ENCODE data around the gene SPRR2B. TPM values are rescaled to one million over a fixed set of nuclear protein-coding genes. Genes with fewer than 3 reads are reported as not detected.

The SPRR2B gene
- polyA plus RNA-seq, 1 experiment = not detected

GRCh38 chr1:153100245-153100644 lies 28.8 kb upstream of the SPRR2B start:
- no peak for DNase-seq (ENCODE audit: low read depth)
- CTCF ChIA-PET = no interaction called here

GRCh38 chr1:153099461-153100045 lies 28.1 kb upstream of the SPRR2B start:
- no peak for TF ChIP-seq CTCF (IDR thresholded peaks at IDR 0.05; ENCODE audit: insufficient read depth, low read depth, low read length)
- Histone ChIP-seq H3K36me3 (ENCODE audit: control insufficient read depth, insufficient read depth, low read length) (no peaks in the 10 kb centered on the region), H3K4me3 (ENCODE audit: low read depth, low read length) (no peak overlapping the region), H3K27me3 (ENCODE audit: control insufficient read depth, insufficient read depth, low read length) (no peaks in the 10 kb centered on the region)
- POLR2A ChIA-PET = no interaction called here
- CTCF ChIA-PET = no interaction called here
- no peak for DNase-seq (ENCODE audit: low read depth)

More at GRCh38 chr1:153100245-153100644, 28.8 kb upstream of the SPRR2B start:
- H3K27me3 ChIP-seq (ENCODE audit: control insufficient read depth, insufficient read depth, low read length) = no peaks in the 10 kb centered on the region
- no peak overlapping the region for H3K4me3 ChIP-seq (ENCODE audit: low read depth, low read length)
- no peak for TF ChIP-seq CTCF (IDR thresholded peaks at IDR 0.05; ENCODE audit: insufficient read depth, low read depth, low read length)
- POLR2A ChIA-PET = no interaction called here
- H3K36me3 ChIP-seq (ENCODE audit: control insufficient read depth, insufficient read depth, low read length) = no peaks in the 10 kb centered on the region

GRCh38 chr1:153095764-153096163 lies 24.4 kb upstream of the SPRR2B start:
- ChIA-PET POLR2A (no interaction called here), CTCF (no interaction called here)
- Histone ChIP-seq H3K4me3 (ENCODE audit: low read depth, low read length) (no peak overlapping the region), H3K36me3 (ENCODE audit: control insufficient read depth, insufficient read depth, low read length) (no peaks in the 10 kb centered on the region), H3K27me3 (ENCODE audit: control insufficient read depth, insufficient read depth, low read length) (no peaks in the 10 kb centered on the region)
- no peak for DNase-seq (ENCODE audit: low read depth)
- no peak for TF ChIP-seq CTCF (IDR thresholded peaks at IDR 0.05; ENCODE audit: insufficient read depth, low read depth, low read length)

- Histone ChIP-seq H3K36me3 (ENCODE audit: control insufficient read depth, insufficient read depth, low read length) (no peaks in the 10 kb centered on the region), H3K27me3 (ENCODE audit: control insufficient read depth, insufficient read depth, low read length) (no peaks in the 10 kb centered on the region), H3K4me3 (ENCODE audit: low read depth, low read length) (no peak within 1 kb of the TSS)
- TF ChIP-seq CTCF (IDR thresholded peaks at IDR 0.05; ENCODE audit: insufficient read depth, low read depth, low read length) = no peak
- CTCF ChIA-PET = interaction anchor here (0.6 kb wide), 1 partner anchor 537 kb away, joined by 4 read pairs; no protein-coding TSS in a partner anchor
- POLR2A ChIA-PET = no interaction called here
- DNase-seq (ENCODE audit: low read depth) = no peak
Observed at GRCh38 chr1:153094426-153094825, 23.0 kb upstream of the SPRR2B start, which contains the start of gene SPRR2E. SPRR2E (minus strand) TSS chr1:153094526; CDS start chr1:153093751, 775 bp downstream.

- H3K36me3 ChIP-seq (ENCODE audit: control insufficient read depth, insufficient read depth, low read length) = no peaks in the 10 kb centered on the region
- DNase-seq (ENCODE audit: low read depth) = no peak
- CTCF ChIA-PET = no interaction called here
- H3K4me3 ChIP-seq (ENCODE audit: low read depth, low read length) = no peak overlapping the region
- H3K27me3 ChIP-seq (ENCODE audit: control insufficient read depth, insufficient read depth, low read length) = no peaks in the 10 kb centered on the region
- no peak for TF ChIP-seq CTCF (IDR thresholded peaks at IDR 0.05; ENCODE audit: insufficient read depth, low read depth, low read length)
- POLR2A ChIA-PET = no interaction called here
Observed at GRCh38 chr1:153087652-153088051, 16.2 kb upstream of the SPRR2B start.
